SH-SY5Y (cell line): ENCODE results near the gene DLEC1.

Experiments
- GATA2 ChIP-seq: IDR thresholded peaks from 2 replicates; pipeline ENCODE4 v1.6.1; 2011; ENCODE audit warnings: mild to moderate bottlenecking, low read depth, low read length
- GATA3 ChIP-seq: IDR thresholded peaks from 2 replicates; pipeline ENCODE4 v1.6.1; 2011; ENCODE audit warnings: low read depth, mild to moderate bottlenecking, low read length, moderate library complexity

The DLEC1 gene

GRCh38 chr3:38019658-38020341 is 19.2 kb upstream of the DLEC1 start:
- TF ChIP-seq GATA2: no peak
- TF ChIP-seq GATA3: no peak

GRCh38 chr3:38020342-38020726 is 18.7 kb upstream of the DLEC1 start:
- no peak for TF ChIP-seq GATA3
- TF ChIP-seq GATA2: no peak

GRCh38 chr3:38021196-38021595 is 17.8 kb upstream of the DLEC1 start:
- TF ChIP-seq GATA3 (no peak), GATA2 (no peak)

- TF ChIP-seq GATA2: no peak
- TF ChIP-seq GATA3: no peak
Measured at GRCh38 chr3:38022301-38022700, 16.7 kb upstream of the DLEC1 start.

GRCh38 chr3:38022896-38023709 is 15.9 kb upstream of the DLEC1 start:
- no peak for TF ChIP-seq GATA3

- TF ChIP-seq GATA2 (no peak), GATA3 (no peak)
Measured at GRCh38 chr3:38026856-38027255, 12.2 kb upstream of the DLEC1 start.

- TF ChIP-seq GATA3: no peak
- no peak for TF ChIP-seq GATA2
Measured at GRCh38 chr3:38027466-38028465, 11.2 kb upstream of the DLEC1 start.

GRCh38 chr3:38028621-38029361 is 10.2 kb upstream of the DLEC1 start:
- TF ChIP-seq GATA2 (no peak), GATA3 (no peak)

GRCh38 chr3:38029400-38030125 is 9.4 kb upstream of the DLEC1 start, which contains the start of gene PLCD1:
TSS of gene PLCD1 (minus strand) at chr3:38029642. CDS start at chr3:38029539, 103 bp downstream.
- TF ChIP-seq GATA2 (no peak), GATA3 (no peak)

- TF ChIP-seq GATA2 (no peak), GATA3 (no peak)
Measured at GRCh38 chr3:38030126-38031021, 8.6 kb upstream of the DLEC1 start.

- TF ChIP-seq GATA3 (no peak), GATA2 (no peak)
Measured at GRCh38 chr3:38031022-38031994, 7.7 kb upstream of the DLEC1 start.
